ENCODE data around the gene BCL11A. TPM values are rescaled to one million over a fixed set of nuclear protein-coding genes. Genes with fewer than 3 reads are reported as not detected.

The BCL11A gene
- total and polyA plus RNA-seq, 4 donors = 0.08 to 8.5 (median 0.47) TPM

DNA sequence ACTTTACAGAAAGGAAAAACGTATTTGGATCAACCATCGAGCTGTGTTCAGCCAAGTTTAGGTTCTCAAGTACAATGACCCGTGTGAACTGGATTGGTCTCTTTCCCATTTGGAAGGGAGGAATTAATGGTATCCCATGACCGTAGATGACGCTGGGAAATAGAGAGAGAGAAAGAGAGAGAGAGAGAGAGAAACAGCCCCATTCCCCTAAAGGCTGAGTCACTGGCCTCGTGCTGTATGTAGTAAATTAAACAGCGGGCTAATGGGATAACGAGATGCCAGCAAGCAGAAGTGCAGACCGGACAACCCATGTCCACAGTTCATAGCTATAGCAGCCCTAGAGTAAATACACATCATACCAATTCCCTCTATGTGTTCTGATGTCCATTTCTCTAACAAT lies 99.6 kb downstream of the BCL11A start:
- Histone ChIP-seq H3K27me3 (ENCODE audit: control insufficient read depth in 4 of 4, insufficient read depth in 4 of 4, low read length in 3 of 4) (no peaks in the 10 kb centered on the region), H3K9ac (ENCODE audit: low read depth in 1 of 2, low read length in 2 of 2) (no peak overlapping the region), H3K27ac (ENCODE audit: low read depth in 1 of 2, low read length in 2 of 2) (no peak overlapping the region), H3K4me1 (ENCODE audit: control insufficient read depth in 4 of 4, insufficient read depth in 4 of 4, low read length in 3 of 4) (no peaks in the 10 kb centered on the region), H3K4me3 (ENCODE audit: low read depth in 1 of 3, low read length in 3 of 3) (no peak overlapping the region), H3K9me3 (ENCODE audit: control insufficient read depth in 4 of 4, low read length in 3 of 4) (no peaks in the 10 kb centered on the region), H3K36me3 (ENCODE audit: control insufficient read depth in 4 of 4, insufficient read depth in 3 of 4, low read depth in 1 of 4, low read length in 3 of 4) (no peaks in the 10 kb centered on the region)
- DNase-seq (ENCODE audit: low spot score) = no peak
- 88% methylated on average over 9 of the region's 9 CpGs for WGBS
- peak; percentile 44 to 65 for TF ChIP-seq RXRA (IDR thresholded peaks at IDR 0.05)
- no peak for TF ChIP-seq HNF4G (IDR thresholded peaks at IDR 0.05)
- peak in 1 of 2 donors; percentile 56 for TF ChIP-seq JUND (IDR thresholded peaks at IDR 0.05)

DNA sequence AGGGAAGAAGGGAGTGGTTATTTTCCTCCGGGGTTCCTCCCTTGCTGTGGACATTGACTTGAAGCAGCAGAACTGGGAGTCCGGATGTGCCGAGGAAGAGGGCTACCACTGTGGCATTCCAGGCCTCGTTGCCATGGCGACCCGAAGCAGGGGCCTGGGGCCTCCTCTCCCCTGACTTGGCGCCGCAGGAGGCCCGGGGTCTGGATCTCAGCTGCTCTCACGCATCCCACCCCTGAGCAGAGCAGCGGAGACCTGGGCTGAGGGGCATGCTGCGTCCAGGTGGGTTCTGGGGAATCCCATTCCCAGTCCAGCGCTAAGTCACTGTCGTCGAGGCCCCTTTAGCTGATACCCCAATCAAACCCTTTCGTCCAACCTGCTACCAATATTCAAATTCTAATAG lies 100.2 kb downstream of the BCL11A start:
- 72% methylated on average over 16 of the region's 16 CpGs for WGBS
- no peaks in the 10 kb centered on the region for H3K27me3 ChIP-seq (ENCODE audit: control insufficient read depth in 4 of 4, insufficient read depth in 4 of 4, low read length in 3 of 4)
- TF ChIP-seq RAD21 (IDR thresholded peaks at IDR 0.05) = no peak
- TF ChIP-seq EGR1 (IDR thresholded peaks at IDR 0.05; ENCODE audit: low read depth in 2 of 2) = no peak
- TF ChIP-seq, protein P1, sequence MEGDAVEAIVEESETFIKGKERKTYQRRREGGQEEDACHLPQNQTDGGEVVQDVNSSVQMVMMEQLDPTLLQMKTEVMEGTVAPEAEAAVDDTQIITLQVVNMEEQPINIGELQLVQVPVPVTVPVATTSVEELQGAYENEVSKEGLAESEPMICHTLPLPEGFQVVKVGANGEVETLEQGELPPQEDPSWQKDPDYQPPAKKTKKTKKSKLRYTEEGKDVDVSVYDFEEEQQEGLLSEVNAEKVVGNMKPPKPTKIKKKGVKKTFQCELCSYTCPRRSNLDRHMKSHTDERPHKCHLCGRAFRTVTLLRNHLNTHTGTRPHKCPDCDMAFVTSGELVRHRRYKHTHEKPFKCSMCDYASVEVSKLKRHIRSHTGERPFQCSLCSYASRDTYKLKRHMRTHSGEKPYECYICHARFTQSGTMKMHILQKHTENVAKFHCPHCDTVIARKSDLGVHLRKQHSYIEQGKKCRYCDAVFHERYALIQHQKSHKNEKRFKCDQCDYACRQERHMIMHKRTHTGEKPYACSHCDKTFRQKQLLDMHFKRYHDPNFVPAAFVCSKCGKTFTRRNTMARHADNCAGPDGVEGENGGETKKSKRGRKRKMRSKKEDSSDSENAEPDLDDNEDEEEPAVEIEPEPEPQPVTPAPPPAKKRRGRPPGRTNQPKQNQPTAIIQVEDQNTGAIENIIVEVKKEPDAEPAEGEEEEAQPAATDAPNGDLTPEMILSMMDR (IDR thresholded peaks at IDR 0.05; ENCODE audit: low read depth, low read length, missing input control) = no peak
- no peak for TF ChIP-seq YY1 (IDR thresholded peaks at IDR 0.05)
- no peak for TF ChIP-seq FOXA2 (IDR thresholded peaks at IDR 0.05)
- no peak for TF ChIP-seq TAF1 (conservative IDR thresholded peaks at IDR 0.05)
- TF ChIP-seq, protein P2, sequence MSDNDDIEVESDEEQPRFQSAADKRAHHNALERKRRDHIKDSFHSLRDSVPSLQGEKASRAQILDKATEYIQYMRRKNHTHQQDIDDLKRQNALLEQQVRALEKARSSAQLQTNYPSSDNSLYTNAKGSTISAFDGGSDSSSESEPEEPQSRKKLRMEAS (IDR thresholded peaks at IDR 0.05) = no peak
- no peak for TF ChIP-seq JUND (IDR thresholded peaks at IDR 0.05)
- no peak for TF ChIP-seq HNF4G (IDR thresholded peaks at IDR 0.05)
- no peak for TF ChIP-seq FOXA1 (IDR thresholded peaks at IDR 0.05)
- TF ChIP-seq, protein P3, sequence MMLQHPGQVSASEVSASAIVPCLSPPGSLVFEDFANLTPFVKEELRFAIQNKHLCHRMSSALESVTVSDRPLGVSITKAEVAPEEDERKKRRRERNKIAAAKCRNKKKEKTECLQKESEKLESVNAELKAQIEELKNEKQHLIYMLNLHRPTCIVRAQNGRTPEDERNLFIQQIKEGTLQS (IDR thresholded peaks at IDR 0.05) = no peak
- no peak for TF ChIP-seq NR2F2 (IDR thresholded peaks at IDR 0.05)
- TF ChIP-seq, protein P4, sequence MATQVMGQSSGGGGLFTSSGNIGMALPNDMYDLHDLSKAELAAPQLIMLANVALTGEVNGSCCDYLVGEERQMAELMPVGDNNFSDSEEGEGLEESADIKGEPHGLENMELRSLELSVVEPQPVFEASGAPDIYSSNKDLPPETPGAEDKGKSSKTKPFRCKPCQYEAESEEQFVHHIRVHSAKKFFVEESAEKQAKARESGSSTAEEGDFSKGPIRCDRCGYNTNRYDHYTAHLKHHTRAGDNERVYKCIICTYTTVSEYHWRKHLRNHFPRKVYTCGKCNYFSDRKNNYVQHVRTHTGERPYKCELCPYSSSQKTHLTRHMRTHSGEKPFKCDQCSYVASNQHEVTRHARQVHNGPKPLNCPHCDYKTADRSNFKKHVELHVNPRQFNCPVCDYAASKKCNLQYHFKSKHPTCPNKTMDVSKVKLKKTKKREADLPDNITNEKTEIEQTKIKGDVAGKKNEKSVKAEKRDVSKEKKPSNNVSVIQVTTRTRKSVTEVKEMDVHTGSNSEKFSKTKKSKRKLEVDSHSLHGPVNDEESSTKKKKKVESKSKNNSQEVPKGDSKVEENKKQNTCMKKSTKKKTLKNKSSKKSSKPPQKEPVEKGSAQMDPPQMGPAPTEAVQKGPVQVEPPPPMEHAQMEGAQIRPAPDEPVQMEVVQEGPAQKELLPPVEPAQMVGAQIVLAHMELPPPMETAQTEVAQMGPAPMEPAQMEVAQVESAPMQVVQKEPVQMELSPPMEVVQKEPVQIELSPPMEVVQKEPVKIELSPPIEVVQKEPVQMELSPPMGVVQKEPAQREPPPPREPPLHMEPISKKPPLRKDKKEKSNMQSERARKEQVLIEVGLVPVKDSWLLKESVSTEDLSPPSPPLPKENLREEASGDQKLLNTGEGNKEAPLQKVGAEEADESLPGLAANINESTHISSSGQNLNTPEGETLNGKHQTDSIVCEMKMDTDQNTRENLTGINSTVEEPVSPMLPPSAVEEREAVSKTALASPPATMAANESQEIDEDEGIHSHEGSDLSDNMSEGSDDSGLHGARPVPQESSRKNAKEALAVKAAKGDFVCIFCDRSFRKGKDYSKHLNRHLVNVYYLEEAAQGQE (IDR thresholded peaks at IDR 0.05) = no peak
- no peak for TF ChIP-seq HNF4A (conservative IDR thresholded peaks at IDR 0.05)
- TF ChIP-seq, protein P5, sequence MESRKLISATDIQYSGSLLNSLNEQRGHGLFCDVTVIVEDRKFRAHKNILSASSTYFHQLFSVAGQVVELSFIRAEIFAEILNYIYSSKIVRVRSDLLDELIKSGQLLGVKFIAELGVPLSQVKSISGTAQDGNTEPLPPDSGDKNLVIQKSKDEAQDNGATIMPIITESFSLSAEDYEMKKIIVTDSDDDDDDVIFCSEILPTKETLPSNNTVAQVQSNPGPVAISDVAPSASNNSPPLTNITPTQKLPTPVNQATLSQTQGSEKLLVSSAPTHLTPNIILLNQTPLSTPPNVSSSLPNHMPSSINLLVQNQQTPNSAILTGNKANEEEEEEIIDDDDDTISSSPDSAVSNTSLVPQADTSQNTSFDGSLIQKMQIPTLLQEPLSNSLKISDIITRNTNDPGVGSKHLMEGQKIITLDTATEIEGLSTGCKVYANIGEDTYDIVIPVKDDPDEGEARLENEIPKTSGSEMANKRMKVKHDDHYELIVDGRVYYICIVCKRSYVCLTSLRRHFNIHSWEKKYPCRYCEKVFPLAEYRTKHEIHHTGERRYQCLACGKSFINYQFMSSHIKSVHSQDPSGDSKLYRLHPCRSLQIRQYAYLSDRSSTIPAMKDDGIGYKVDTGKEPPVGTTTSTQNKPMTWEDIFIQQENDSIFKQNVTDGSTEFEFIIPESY (IDR thresholded peaks at IDR 0.05) = no peak
- no peak for TF ChIP-seq GABPA (IDR thresholded peaks at IDR 0.05 in 1 of 2, conservative IDR thresholded peaks at IDR 0.05 in 1 of 2)
- no peak for TF ChIP-seq RXRA (IDR thresholded peaks at IDR 0.05)
- TF ChIP-seq SP1 (IDR thresholded peaks at IDR 0.05) = no peak
- no peaks in the 10 kb centered on the region for H3K36me3 ChIP-seq (ENCODE audit: control insufficient read depth in 4 of 4, insufficient read depth in 3 of 4, low read depth in 1 of 4, low read length in 3 of 4)
- H3K9me3 ChIP-seq (ENCODE audit: control insufficient read depth in 4 of 4, low read length in 3 of 4) = no peaks in the 10 kb centered on the region
- H3K4me3 ChIP-seq (ENCODE audit: low read depth in 1 of 3, low read length in 3 of 3) = no peak overlapping the region
- no peak for DNase-seq (ENCODE audit: low spot score)
- H3K27ac ChIP-seq (ENCODE audit: low read depth in 1 of 2, low read length in 2 of 2) = no peak overlapping the region
- H3K4me1 ChIP-seq (ENCODE audit: control insufficient read depth in 4 of 4, insufficient read depth in 4 of 4, low read length in 3 of 4) = no peaks in the 10 kb centered on the region
- no peak overlapping the region for H3K9ac ChIP-seq (ENCODE audit: low read depth in 1 of 2, low read length in 2 of 2)

Measured in liver (tissue), 9 donors.